GM12891 (cell line): ENCODE results near the gene CAPZA2.
"Not testable (repeated sequence)": the region's sequence is repeated elsewhere in the genome, so short reads cannot be mapped to it uniquely, and the experiment has no call there.

Source experiments
- DNase-seq: peaks from one replicate; pipeline ENCODE4 v3.0.0; 2011; ENCODE audit warnings: low spot score; ENCODE audit not compliant: insufficient read length
- FAIRE-seq: peaks from 2 replicates; lab custom pipeline; 2011; peaks lifted over from hg19 to GRCh38; lab: Jason Lieb, UNC
- PAX5 ChIP-seq: IDR thresholded peaks from 2 replicates; pipeline ENCODE4 v1.6.1; 2011; ENCODE audit warnings: low read length, moderate library complexity, mild to moderate bottlenecking; ENCODE audit not compliant: insufficient read depth, severe bottlenecking
- POLR2A ChIP-seq: IDR thresholded peaks from 2 replicates; pipeline ENCODE4 v1.6.1; 2011; ENCODE audit warnings: low read depth, low read length, control low read depth
- POLR2AphosphoS5 ChIP-seq: IDR thresholded peaks from 2 replicates; pipeline ENCODE4 v1.6.1; 2011; ENCODE audit warnings: low read depth, low read length, control low read depth
- POU2F2 ChIP-seq: IDR thresholded peaks from 2 replicates; pipeline ENCODE4 v1.6.1; 2011; ENCODE audit warnings: low read depth, mild to moderate bottlenecking, control low read depth, low read length, moderate library complexity
- SPI1 ChIP-seq: IDR thresholded peaks from 2 replicates; pipeline ENCODE4 v1.6.1; 2011; ENCODE audit warnings: low read depth, low read length, control low read depth
- TAF1 ChIP-seq: IDR thresholded peaks from 2 replicates; pipeline ENCODE4 v1.6.1; 2011; ENCODE audit warnings: low read depth, low read length, control low read depth

CAPZA2 gene

DNA sequence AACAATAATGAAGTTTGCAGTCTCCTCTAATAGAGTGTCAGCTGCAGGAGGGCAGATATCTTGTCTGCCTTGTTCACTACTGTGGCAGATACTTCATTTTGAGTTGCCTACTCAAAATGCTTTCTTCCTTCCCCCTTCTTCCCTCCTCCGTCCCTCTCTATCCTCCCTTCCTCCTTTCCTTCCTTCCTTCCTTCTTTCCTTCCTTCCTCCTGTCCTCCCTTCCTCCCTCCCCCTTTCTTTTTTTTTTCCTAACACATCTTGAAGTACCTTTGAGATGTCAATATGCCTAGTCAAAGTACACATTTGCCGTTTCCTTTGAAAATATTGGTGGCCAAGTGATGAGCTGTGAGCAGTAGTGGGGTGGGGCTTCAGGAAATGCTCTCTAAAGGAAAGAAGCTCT lies 72.2 kb downstream of the CAPZA2 start:
- TF ChIP-seq POLR2AphosphoS5, result no peak
- no peak for TF ChIP-seq SPI1
- TF ChIP-seq PAX5, result no peak
- TF ChIP-seq POLR2A, result no peak
- no peak for TF ChIP-seq POU2F2
- no peak for TF ChIP-seq TAF1
- DNase-seq (no peak), FAIRE-seq (no peak)

DNA sequence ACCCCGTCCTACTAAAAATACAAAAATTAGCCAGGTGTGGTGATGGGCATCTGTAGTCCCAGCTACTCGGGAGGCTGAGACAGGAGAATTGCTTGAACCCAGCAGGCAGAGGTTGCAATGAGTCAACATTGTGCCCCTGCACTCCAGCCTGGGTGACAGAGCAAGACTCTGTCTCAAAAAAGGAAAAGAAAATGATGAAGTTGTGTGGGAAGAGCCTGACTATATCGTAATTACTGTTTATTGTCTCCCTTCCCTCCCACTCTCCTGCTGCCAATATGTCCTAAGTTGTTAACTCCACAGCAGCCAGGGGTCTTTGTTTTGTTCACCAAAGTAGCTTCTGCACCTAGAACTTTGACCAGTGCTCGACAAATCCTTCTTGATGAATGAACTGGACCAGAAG lies 74.5 kb downstream of the CAPZA2 start:
- not testable (repeated sequence) for DNase-seq, FAIRE-seq

DNA sequence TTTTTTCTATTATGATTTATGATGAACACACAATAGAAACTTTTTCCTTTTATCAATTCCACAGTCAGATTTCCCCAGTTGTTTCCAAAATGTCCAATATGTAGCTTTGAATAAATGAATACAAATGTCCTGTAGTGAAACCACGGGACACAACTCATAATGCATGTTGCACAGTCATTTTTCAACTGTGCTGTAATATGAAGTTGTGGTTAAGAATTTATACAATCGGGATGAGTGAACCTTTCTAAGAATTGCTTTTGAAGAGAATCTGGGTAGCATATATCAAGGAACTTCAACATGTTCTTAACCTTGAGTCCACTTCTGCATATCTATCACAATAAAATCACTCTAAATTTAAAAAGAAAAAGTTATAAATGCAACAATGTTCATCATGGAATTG lies 76.3 kb downstream of the CAPZA2 start:
- FAIRE-seq (no peak), DNase-seq (no peak)
- TF ChIP-seq POLR2AphosphoS5 (no peak), SPI1 (no peak)

DNA sequence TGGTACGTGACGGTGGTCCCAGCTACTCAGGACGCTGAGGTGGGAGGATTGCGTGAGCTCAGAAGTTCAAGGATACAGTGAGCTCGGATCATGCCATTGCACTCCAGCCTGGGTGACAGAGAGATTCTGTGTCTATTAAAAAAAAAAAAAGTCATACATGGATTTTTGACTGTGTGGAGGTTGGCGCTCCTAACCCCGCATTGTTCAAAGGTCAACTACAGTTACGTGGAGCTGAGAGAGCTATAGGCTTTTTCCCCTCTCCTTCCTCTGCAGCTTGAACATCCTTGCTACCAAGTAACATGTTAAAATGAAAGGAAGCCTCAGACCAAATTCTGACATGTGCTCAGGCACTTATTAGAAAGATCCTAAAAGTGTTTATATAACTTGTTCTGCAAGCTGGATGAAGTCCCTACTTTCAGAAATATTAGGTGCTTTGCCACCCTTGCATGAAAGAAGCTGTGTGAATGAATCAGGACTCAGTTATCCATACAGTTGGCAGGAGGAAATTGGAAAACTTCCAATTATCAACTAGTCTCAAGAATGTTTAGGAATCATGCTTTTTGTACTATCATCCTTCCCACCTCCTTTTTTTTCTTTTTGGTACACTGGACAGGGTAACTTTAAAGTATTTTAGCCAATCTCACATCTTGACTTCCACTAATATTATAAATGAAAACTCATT lies 78.4 kb downstream of the CAPZA2 start:
- no peak for FAIRE-seq
- DNase-seq, result no peak
- TF ChIP-seq TAF1 (no peak), POLR2AphosphoS5 (no peak), POLR2A (no peak), SPI1 (no peak), PAX5 (no peak), POU2F2 (no peak)

DNA sequence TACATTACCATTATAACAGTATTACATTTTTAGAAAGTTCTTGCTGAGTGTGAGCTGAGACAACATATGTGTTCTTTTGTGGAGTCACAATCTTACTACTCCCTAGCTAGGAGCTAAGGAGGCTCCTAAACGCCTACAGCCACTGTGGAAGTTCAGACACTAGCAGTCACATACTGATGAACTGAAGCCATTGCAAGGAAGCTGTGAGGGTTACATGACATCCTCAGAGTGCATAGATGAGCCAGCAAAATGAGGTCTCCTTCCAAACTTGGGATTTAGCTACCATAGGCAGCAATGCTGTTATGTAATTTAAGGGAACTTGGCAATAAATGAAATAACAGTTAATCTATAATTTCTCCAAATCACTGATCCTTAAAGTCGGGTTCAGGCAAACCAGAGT lies 80.1 kb downstream of the CAPZA2 start:
- TF ChIP-seq POU2F2, result no peak
- TF ChIP-seq SPI1, result no peak
- no peak for TF ChIP-seq PAX5
- no peak for TF ChIP-seq POLR2AphosphoS5
- no peak for DNase-seq
- no peak for FAIRE-seq

DNA sequence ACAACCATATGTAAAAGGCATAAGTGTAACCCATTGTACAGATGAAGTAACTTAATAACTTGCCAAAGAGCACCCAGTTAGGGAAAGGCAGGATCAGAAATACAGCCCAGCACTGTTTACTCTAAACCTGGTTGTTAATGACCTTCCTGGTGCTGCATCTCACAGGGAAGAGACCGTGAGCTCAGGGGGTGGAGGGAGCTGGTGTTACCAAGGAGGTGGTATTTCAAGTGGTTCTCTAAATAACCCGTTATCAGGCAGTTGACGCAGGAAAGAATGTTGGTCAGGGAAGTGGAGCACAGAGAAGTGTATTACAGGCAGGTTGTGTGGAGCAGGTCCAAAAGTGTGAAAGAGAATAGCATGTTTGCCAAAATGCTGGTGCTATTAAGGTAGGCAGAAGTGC lies 86.5 kb downstream of the CAPZA2 start:
- no peak for FAIRE-seq
- no peak for TF ChIP-seq POLR2A
- no peak for TF ChIP-seq POLR2AphosphoS5
- no peak for TF ChIP-seq SPI1
- no peak for TF ChIP-seq POU2F2
- TF ChIP-seq PAX5, result no peak
- no peak for TF ChIP-seq TAF1
- no peak for DNase-seq

DNA sequence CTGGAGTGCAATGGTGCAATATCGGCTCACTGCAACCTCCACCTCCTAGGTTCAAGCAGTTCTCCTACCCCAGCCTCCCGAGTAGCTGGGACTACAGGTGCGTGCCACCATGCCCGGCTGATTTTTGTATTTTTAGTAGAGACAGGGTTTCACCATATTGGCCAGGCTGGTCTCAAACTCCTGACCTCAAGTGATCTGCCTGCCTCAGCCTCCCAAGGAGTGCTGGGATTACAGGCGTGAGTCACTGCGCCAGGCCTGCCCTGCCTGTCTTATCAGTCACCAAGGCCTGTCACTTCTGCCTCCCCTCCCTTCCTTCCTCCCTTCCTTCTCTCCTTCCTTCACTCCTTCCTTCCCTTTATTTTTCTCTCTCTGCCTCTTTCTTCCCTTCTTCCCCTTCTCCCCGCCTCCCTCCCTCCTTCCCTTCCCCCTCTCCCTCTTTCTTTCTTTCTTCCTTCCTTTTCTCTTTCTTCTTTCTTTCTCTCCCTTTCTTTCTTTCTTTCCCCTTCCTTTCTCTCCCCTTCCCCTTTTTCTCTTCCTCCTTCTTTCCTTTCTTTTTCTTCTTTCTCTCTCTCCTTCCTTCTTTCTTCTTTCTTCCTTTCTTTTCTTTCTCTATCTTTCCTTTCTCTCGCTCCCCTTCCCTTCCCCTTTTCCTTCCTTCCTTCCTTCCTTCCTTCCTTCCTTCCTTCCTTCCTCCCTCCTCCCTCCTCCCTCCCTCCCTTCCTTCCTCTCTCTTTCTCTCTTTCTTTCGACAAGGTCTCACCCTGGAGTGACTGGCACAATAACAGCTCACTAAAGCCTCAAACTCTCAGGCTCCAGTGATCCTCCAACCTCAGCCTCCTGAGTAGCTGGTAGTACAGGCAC lies 87.8 kb downstream of the CAPZA2 start:
- FAIRE-seq (no peak), DNase-seq (no peak)
- TF ChIP-seq POLR2A (no peak), POLR2AphosphoS5 (no peak), POU2F2 (no peak), SPI1 (no peak), PAX5 (no peak), TAF1 (no peak)

DNA sequence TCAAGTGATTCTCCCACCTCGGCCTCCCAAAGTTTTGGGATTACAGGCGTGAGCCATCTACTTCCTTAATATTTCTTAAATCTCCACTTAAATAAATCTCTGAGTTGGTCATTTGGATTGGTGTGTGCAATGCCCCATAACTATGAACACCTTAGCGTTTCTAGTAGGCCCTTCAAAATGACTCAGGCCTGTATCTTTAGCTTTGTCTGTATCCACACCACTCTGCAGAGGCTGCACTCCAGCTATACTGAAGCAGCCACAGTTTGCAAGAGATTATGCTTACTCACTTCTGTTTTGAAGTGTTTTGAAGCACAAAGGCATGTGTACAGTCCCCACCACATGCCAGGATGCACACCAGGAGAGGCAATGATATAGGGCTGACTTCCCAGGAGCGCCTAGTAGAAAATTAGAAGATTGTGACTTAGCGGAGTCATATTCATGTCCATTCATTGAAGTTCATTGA lies 88.5 kb downstream of the CAPZA2 start:
- TF ChIP-seq TAF1 (no peak), PAX5 (no peak), POLR2AphosphoS5 (no peak), SPI1 (no peak), POU2F2 (no peak), POLR2A (no peak)
- DNase-seq (no peak), FAIRE-seq (no peak)

DNA sequence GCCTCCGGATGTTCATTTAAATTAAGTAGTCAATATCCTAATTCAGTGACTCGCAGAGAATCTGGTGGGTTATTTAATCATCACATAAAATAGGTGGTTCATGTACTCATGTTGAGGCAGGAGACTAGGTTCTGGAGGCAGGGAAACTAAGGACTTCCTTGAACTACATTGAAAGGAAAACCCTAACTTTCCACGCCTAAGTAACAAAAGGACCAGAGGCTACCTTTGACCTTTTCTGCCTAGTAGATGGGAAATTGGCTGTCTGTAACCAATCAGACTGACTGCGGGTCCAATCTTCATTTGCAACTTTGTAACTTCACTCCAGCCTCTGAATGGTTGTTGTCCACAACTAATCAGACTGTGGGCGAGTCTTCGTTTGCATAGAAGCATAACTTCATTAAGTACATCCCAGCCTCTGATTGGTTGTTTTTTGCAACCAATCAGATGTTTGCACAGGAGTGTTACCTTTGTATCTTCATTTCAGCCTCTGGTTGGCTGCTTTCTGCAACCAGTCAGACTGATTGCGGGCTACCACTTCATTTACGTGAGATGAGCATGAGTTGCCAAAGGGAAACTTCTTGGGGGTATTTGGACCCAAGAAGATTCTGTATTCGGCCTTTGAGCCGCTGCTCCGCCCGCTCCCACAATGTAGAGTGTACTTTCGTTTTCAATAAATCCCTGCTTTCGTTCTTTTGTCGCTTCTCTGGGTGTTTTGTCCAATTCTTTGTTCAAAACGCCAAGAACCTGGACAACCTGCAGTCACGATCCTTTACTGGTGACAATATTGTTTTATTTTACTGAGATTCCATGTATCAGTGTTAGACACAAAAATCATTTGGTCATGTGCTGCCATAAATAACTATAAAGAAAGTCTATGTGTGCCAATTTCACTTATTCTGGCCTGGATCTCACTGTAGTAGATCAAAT lies 89.2 kb downstream of the CAPZA2 start:
- TF ChIP-seq POU2F2 (no peak), SPI1 (no peak), TAF1 (no peak)
- DNase-seq, result no peak
- peak; percentile 72 for FAIRE-seq
